PFSK-1 (cell line): ENCODE results near the gene TAX1BP1.

Source experiments
- POLR2AphosphoS5 ChIP-seq: IDR thresholded peaks from 2 replicates; pipeline ENCODE4 v1.6.1; 2012; ENCODE audit warnings: low read depth, mild to moderate bottlenecking, control low read depth, low read length, moderate library complexity
- TF ChIP-seq, protein P1 (sequence below), 2 experiments: IDR thresholded peaks; 2 replicates each; pipeline versions ENCODE4 v1.6.1 to v1.8.0; 2011 to 2012; ENCODE audit warnings: low read depth in 2 of 2, low read length in 2 of 2, control low read depth in 1 of 2, inconsistent platforms in 1 of 2, mild to moderate bottlenecking in 1 of 2, moderate library complexity in 1 of 2; ENCODE audit not compliant: insufficient read depth in 1 of 2

DNA sequence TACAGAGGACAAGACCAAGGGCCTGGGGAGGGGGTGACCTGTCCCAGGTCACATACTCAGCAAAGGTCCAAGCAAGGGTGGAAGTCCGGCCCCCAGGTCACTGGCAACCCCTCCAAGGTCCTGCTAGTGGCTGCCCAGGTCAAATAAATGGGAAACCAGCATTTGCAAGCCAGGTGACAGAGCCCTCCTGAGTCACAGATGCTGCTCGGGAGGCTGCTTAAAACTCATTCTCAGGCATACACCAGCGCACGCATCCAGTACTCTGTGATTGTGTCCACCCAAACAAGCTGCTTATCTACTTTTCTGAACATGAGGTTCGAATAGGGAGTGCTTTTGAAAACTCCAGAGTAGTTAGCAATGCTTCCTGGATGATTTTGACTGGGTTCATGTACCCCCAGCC, 130.6 kb downstream of the TAX1BP1 start:
- TF ChIP-seq, protein P1, sequence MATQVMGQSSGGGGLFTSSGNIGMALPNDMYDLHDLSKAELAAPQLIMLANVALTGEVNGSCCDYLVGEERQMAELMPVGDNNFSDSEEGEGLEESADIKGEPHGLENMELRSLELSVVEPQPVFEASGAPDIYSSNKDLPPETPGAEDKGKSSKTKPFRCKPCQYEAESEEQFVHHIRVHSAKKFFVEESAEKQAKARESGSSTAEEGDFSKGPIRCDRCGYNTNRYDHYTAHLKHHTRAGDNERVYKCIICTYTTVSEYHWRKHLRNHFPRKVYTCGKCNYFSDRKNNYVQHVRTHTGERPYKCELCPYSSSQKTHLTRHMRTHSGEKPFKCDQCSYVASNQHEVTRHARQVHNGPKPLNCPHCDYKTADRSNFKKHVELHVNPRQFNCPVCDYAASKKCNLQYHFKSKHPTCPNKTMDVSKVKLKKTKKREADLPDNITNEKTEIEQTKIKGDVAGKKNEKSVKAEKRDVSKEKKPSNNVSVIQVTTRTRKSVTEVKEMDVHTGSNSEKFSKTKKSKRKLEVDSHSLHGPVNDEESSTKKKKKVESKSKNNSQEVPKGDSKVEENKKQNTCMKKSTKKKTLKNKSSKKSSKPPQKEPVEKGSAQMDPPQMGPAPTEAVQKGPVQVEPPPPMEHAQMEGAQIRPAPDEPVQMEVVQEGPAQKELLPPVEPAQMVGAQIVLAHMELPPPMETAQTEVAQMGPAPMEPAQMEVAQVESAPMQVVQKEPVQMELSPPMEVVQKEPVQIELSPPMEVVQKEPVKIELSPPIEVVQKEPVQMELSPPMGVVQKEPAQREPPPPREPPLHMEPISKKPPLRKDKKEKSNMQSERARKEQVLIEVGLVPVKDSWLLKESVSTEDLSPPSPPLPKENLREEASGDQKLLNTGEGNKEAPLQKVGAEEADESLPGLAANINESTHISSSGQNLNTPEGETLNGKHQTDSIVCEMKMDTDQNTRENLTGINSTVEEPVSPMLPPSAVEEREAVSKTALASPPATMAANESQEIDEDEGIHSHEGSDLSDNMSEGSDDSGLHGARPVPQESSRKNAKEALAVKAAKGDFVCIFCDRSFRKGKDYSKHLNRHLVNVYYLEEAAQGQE (IDR thresholded peaks at IDR 0.05; ENCODE audit: insufficient read depth in 1 of 2, low read depth in 2 of 2, low read length in 2 of 2), result no peak
- TF ChIP-seq POLR2AphosphoS5, result no peak
